ENCODE measurements around the gene PCNT. TPM values are rescaled to one million over a fixed set of nuclear protein-coding genes. Genes with fewer than 3 reads are reported as not detected.

PCNT gene
- total RNA-seq, 3 donors from 2014 or later = 20.4 to 36.9 (median 26.1) TPM

DNA sequence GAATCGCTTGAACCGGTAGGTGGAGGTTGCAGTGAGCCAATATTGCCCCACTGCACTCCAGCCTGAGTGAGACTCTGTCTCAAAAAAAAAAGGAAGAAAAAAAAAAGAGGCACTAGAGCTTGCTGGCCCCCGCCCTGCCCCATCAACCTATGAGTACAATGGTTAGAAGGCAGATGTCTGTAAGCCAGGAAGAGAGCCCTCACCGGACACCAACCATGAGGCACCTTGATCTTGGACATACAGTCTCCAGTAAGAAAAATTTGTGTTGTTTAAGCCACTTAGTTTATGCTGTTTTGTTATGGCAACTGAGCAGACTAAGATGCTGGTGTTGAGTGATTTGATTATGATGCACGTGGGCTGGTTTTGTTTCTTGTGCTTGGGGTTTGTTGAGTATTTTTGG lies 168.9 kb downstream of the PCNT start:
- no peaks in the 10 kb centered on the region for H3K4me1 ChIP-seq (ENCODE audit: low read depth)
- ATAC-seq = no peak
- DNase-seq = no peak
- no peaks in the 10 kb centered on the region for H3K9me3 ChIP-seq
- TF ChIP-seq, protein P1, sequence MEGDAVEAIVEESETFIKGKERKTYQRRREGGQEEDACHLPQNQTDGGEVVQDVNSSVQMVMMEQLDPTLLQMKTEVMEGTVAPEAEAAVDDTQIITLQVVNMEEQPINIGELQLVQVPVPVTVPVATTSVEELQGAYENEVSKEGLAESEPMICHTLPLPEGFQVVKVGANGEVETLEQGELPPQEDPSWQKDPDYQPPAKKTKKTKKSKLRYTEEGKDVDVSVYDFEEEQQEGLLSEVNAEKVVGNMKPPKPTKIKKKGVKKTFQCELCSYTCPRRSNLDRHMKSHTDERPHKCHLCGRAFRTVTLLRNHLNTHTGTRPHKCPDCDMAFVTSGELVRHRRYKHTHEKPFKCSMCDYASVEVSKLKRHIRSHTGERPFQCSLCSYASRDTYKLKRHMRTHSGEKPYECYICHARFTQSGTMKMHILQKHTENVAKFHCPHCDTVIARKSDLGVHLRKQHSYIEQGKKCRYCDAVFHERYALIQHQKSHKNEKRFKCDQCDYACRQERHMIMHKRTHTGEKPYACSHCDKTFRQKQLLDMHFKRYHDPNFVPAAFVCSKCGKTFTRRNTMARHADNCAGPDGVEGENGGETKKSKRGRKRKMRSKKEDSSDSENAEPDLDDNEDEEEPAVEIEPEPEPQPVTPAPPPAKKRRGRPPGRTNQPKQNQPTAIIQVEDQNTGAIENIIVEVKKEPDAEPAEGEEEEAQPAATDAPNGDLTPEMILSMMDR (IDR thresholded peaks at IDR 0.05) = no peak
- no peaks in the 10 kb centered on the region for H3K36me3 ChIP-seq (ENCODE audit: low read depth)
- H3K4me3 ChIP-seq = no peak overlapping the region
- intact Hi-C loops (cut with DNase I, micrococcal nuclease) = no loop called here

DNA sequence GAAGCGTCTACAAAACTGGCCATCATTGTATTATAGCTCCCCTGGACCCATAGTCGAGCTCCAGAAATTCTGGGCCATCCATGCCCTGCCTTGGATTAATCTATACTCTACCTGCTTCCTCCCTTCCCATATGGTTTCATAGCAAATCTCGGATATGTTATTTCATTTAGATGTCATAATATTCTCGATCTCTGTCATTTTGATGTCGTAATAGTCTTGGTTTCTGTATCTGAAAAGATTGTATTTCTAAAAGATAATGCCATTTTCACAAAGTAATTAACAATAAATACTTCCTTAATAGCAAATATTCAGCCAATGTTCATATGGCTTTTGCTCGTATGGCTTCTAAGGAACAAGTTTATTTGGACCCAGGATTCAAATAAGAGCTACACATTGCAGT lies 169.9 kb downstream of the PCNT start:
- intact Hi-C loops (cut with DNase I, micrococcal nuclease) = no loop called here
- no peaks in the 10 kb centered on the region for H3K4me1 ChIP-seq (ENCODE audit: low read depth)
- ATAC-seq (no peak), DNase-seq (no peak)
- H3K9me3 ChIP-seq = no peaks in the 10 kb centered on the region
- H3K36me3 ChIP-seq (ENCODE audit: low read depth) = peaks cover 5% of the 10 kb centered on the region
- no peak overlapping the region for H3K4me3 ChIP-seq
- TF ChIP-seq, protein P1 (IDR thresholded peaks at IDR 0.05) = no peak

Other genes with a start within 250 kb of the PCNT start
- 100 to 1,000 TPM in 2 of 3 donors, 10 to 100 TPM in 1; 65.1 to 858 (median 191) TPM for gene COL6A2, start 226.0 kb upstream of the PCNT start, total RNA-seq
- gene FTCD, start 168.6 kb upstream of the PCNT start, total RNA-seq = 1 to 10 TPM in 1 of 3 donors, under 1 TPM in 1, not detected in 1; 0.36 to 2.1 TPM
- 10 to 100 TPM in 1 of 3 donors, 1 to 10 TPM in 2; 4.6 to 10.9 (median 4.6) TPM for gene SPATC1L, start 139.7 kb upstream of the PCNT start, total RNA-seq
- 10 to 100 TPM; 72.6 to 84.8 (median 81.1) TPM for gene LSS, start 95.4 kb upstream of the PCNT start, total RNA-seq
- 100 to 1,000 TPM in 1 of 3 donors, 10 to 100 TPM in 2; 90.9 to 109 (median 98.1) TPM for gene MCM3AP, start 38.5 kb upstream of the PCNT start, total RNA-seq
- gene YBEY, start 37.8 kb upstream of the PCNT start, total RNA-seq = 10 to 100 TPM; 10.5 to 20.8 (median 17.1) TPM
- gene C21orf58, start 286 bp upstream of the PCNT start, total RNA-seq = 10 to 100 TPM in 1 of 3 donors, 1 to 10 TPM in 2; 5.5 to 11.9 (median 5.6) TPM
- 10 to 100 TPM; 43.8 to 56.7 (median 49.3) TPM for gene DIP2A, start 134.7 kb downstream of the PCNT start, total RNA-seq